K562 (cell line): Measurements from ENCODE around the gene GCSAM. TPM values are rescaled to one million over a fixed set of nuclear protein-coding genes. Genes with fewer than 3 reads are reported as not detected.

Source experiments
- ATAC-seq: fragments of 200-7000 bp; cut with Tn5 transposase; 3 replicates; pipeline ENCODE4 v1.9.1; 2020; ENCODE audit warnings: moderate library complexity
- BruUV-seq: library from RNA; stranded (reverse); fragments of 400-500 nt; replicated peaks from 2 replicates; lab custom pipeline; 2021; lab: Mats Ljungman, UMichigan
- CTCF ChIA-PET: fragments of 300-600 bp; formaldehyde crosslinking; extraction: SDS; loops from one replicate; lab custom pipeline; 2021; ENCODE audit warnings: low intra/inter-chr PET ratio; lab: Yijun Ruan, JAX
- POLR2A ChIA-PET: fragments of 300-600, 350-650 bp; sonication (Branson Sonifier 250); formaldehyde crosslinking; extraction: SDS; loops from one replicate; lab custom pipeline; 2021; ENCODE audit warnings: antibody characterized with exemption, inconsistent platforms; lab: Yijun Ruan, JAX
- DNase-seq, 4 experiments: peaks; one replicate each; pipeline versions ENCODE4 v3.0.0 to v3.0.0-alpha.2; 2011 to 2018; ENCODE audit warnings: low spot score in 3 of 4, mixed read lengths in 3 of 4; ENCODE audit errors: extremely low read depth in 1 of 4
- FAIRE-seq: peaks from 2 replicates; lab custom pipeline; 2011; peaks lifted over from hg19 to GRCh38; lab: Jason Lieb, UNC
- H2AFZ ChIP-seq: 2 replicates; pipeline ENCODE4 v1.6.0; 2011; ENCODE audit warnings: low read depth, low read length, control low read depth, inconsistent platforms
- H3K27ac ChIP-seq: fragments of 200-600 bp; 3 replicates; pipeline ENCODE4 v1.8.0; 2011; ENCODE audit warnings: low read depth, mild to moderate bottlenecking, control low read depth, inconsistent platforms, low read length, moderate library complexity, mixed read lengths; ENCODE audit errors: extremely low read depth
- H3K27me3 ChIP-seq, 2 experiments: fragments of 300-600 bp in 1 of 2; 2 replicates in 1 of 2; 3 replicates in 1 of 2; pipeline versions ENCODE4 v1.6.0 to v1.8.0; 2011; ENCODE audit warnings: inconsistent platforms in 2 of 2, low read length in 2 of 2, mild to moderate bottlenecking in 1 of 2, mixed read lengths in 1 of 2, moderate library complexity in 1 of 2; ENCODE audit not compliant: control insufficient read depth in 2 of 2, insufficient read depth in 2 of 2
- H3K36me3 ChIP-seq: fragments of 300-600 bp; 3 replicates; pipeline ENCODE4 v1.8.0; 2011; ENCODE audit warnings: mild to moderate bottlenecking, low read length, inconsistent platforms; ENCODE audit not compliant: control insufficient read depth, insufficient read depth
- H3K4me1 ChIP-seq, 2 experiments: fragments of 200-600 bp in 1 of 2; replicated peaks in 1 of 2; 2 replicates in 1 of 2; 3 replicates in 1 of 2; pipeline versions ENCODE4 v1.5.1 to v1.8.0; 2011; ENCODE audit warnings: inconsistent platforms in 2 of 2, low read length in 2 of 2, mild to moderate bottlenecking in 1 of 2, mixed read lengths in 1 of 2, moderate library complexity in 1 of 2; ENCODE audit not compliant: control insufficient read depth in 2 of 2, insufficient read depth in 2 of 2
- H3K4me2 ChIP-seq: 2 replicates; pipeline ENCODE4 v1.6.1; 2011; ENCODE audit warnings: low read length, control low read depth, inconsistent platforms, mixed read lengths; ENCODE audit not compliant: insufficient read depth
- H3K4me3 ChIP-seq: fragments of 200-600 bp; sonication (generic), shearing (Covaris generic); 2 replicates; pipeline ENCODE4 v1.5.1; 2016; ENCODE audit warnings: control low read depth, inconsistent platforms
- H3K79me2 ChIP-seq: fragments of 200-600 bp; 3 replicates; pipeline ENCODE4 v1.8.0; 2011; ENCODE audit warnings: low read length, inconsistent platforms; ENCODE audit not compliant: control insufficient read depth, insufficient read depth
- H3K9ac ChIP-seq, 2 experiments: 2 replicates each; pipeline versions ENCODE4 v1.6.0 to v1.6.1; 2011; ENCODE audit warnings: low read depth in 2 of 2, low read length in 2 of 2, control low read depth in 1 of 2, inconsistent platforms in 1 of 2, mild to moderate bottlenecking in 1 of 2, mixed read lengths in 1 of 2; ENCODE audit not compliant: insufficient read depth in 1 of 2
- H3K9me1 ChIP-seq: one replicate; pipeline ENCODE4 v1.6.0; 2011; ENCODE audit warnings: inconsistent platforms, mild to moderate bottlenecking, low read length, moderate library complexity; ENCODE audit not compliant: control insufficient read depth, insufficient read depth
- H3K9me3 ChIP-seq: replicated peaks from 2 replicates; pipeline ENCODE4 v1.5.1; 2011; ENCODE audit warnings: low read depth, low read length, inconsistent platforms; ENCODE audit not compliant: control insufficient read depth, insufficient read depth
- H4K20me1 ChIP-seq: replicated peaks from 2 replicates; pipeline ENCODE4 v1.6.1; 2011; ENCODE audit warnings: low read length, inconsistent platforms, mixed read lengths; ENCODE audit not compliant: control insufficient read depth, insufficient read depth
- HDAC8 ChIP-seq: fragments of 450-650 bp; IDR thresholded peaks from 2 replicates; pipeline ENCODE4 v1.6.1; 2016; ENCODE audit warnings: mild to moderate bottlenecking, missing genetic modification characterization, moderate library complexity, missing compliant biosample characterization
- HNRNPLL ChIP-seq: fragments of 200-400 bp; formaldehyde crosslinking; IDR thresholded peaks from 2 replicates; pipeline ENCODE4 v1.6.1; 2017; ENCODE audit warnings: low read length, low read depth, mild to moderate bottlenecking; ENCODE audit not compliant: poor library complexity, severe bottlenecking
- NELFE ChIP-seq: IDR thresholded peaks from 2 replicates; pipeline ENCODE4 v1.6.1; 2011; ENCODE audit warnings: mild to moderate bottlenecking; ENCODE audit not compliant: insufficient read depth, insufficient read length
- SPI1 ChIP-seq: IDR thresholded peaks from 2 replicates; pipeline ENCODE4 v1.6.1; 2011; ENCODE audit warnings: low read depth, low read length, control low read depth, borderline replicate concordance
- TFAM ChIP-seq: fragments of 250-450 bp; sonication (Bioruptor Pico); conservative IDR thresholded peaks from 2 replicates; pipeline ENCODE4 v1.5.0; 2021; ENCODE audit warnings: mild to moderate bottlenecking, moderate library complexity
- TFE3 ChIP-seq: fragments of 450-650 bp; formaldehyde crosslinking; IDR thresholded peaks from 2 replicates; pipeline ENCODE4 v1.4.0; 2020; ENCODE audit warnings: mild to moderate bottlenecking, mixed read lengths
- ZC3H4 ChIP-seq: sonication (generic); formaldehyde crosslinking; IDR thresholded peaks from 2 replicates; pipeline ENCODE4 v1.9.0; 2021; ENCODE audit warnings: missing genetic modification reagents, borderline replicate concordance
- ZNF518B ChIP-seq: fragments of 250-450 bp; sonication (Bioruptor Pico); IDR thresholded peaks from 2 replicates; pipeline ENCODE4 v1.5.0; 2021; ENCODE audit warnings: mild to moderate bottlenecking, moderate library complexity
- WGBS: fragments of 100-300 bp; shearing (Covaris generic); methylation state at CpG from one replicate; pipeline ENCODE4 v1.1.6; 2016; ENCODE audit warnings: low coverage, mixed read lengths; ENCODE audit not compliant: insufficient coverage; ENCODE audit errors: missing lambda C conversion rate; 5-methylcytosine and 5-hydroxymethylcytosine counted together
- in situ Hi-C: fragments of 300-500 bp; cut with MboI; formaldehyde crosslinking; loops from 4 replicates; pipeline ENCODE4 v1.15.0; 2018; ENCODE audit warnings: inconsistent platforms, mixed read lengths
- intact Hi-C: fragments of 100-400 bp; cut with micrococcal nuclease; formaldehyde crosslinking; loops from 2 replicates; pipeline ENCODE4 v1.14.2; 2022
- polyA plus RNA-seq, 8 experiments: library from polyadenylated mRNA; depleted of rRNA in 4 of 8; stranded (reverse) in 5 of 8; unstranded in 3 of 8; fragments of >200 nt; fragmentation: Nextera tagmentation in 2 of 8; fragmentation: Illumina TruSeq in 1 of 8; extraction: Ambion mirVana in 2 of 8; extraction: Trizol in 1 of 8; gene quantifications; 2 replicates each; pipeline versions ENCODE4 v1.2.1 to v1.2.3, GENCODE V29; 2011 to 2014; ENCODE audit warnings: inconsistent platforms in 1 of 8, missing spikeins in 1 of 8
- total RNA-seq, 7 experiments: library from RNA; depleted of rRNA in 6 of 7; stranded (reverse); fragments of >200 nt in 6 of 7; fragmentation: Illumina TruSeq in 2 of 7; extraction: Trizol in 2 of 7; gene quantifications; 2 replicates each; pipeline versions ENCODE4 v1.2.1 to v1.2.3, GENCODE V29; 2011 to 2021; ENCODE audit warnings: low replicate concordance in 1 of 7
- TF ChIP-seq, protein P1 (sequence below): fragments of 200-800 bp; sonication (Bioruptor generic); IDR thresholded peaks from 2 replicates; pipeline ENCODE4 v1.6.1; 2017; ENCODE audit warnings: missing genetic modification characterization, missing compliant biosample characterization

GCSAM gene
- total and polyA plus RNA-seq, 9 of the 15 experiments (the other 6 are each of a cell fraction or from before 2014, with no cell fraction given) = 0.10 TPM; not detected in 8

DNA sequence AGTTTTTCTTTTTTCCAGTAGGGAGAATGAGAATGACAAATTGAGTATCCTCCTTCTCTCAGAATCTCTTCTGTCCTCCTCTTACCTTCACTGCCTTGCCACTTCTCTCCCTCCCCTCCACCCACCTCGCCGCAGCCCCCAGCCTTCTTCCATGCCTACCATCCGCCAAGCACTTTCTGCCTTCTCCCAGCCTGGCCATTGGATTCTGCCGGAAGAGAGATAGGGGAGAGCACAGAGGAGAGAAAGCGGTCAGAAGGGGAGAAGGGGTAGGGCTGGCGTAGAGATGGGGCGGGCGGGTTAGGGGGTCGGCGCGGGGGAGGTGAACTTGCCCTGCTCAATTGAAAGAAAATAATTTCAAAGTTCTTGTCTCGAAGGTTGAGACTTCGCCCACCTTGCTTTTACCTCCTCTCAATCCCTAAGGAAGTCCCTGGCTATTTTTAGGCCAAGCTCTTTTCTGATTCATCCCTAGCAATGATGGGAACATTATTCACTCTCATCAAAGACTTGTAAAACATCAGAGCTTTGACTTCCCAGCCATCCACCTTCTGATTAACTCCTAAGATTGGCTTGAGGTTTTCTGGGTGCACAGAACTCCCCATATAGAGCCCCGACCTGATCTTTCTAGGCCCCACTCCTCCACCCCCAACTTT, 46.0 kb downstream of the GCSAM start:
- in situ Hi-C loops = no loop called here
- Histone ChIP-seq H3K4me3 (peak overlapping the region; percentile 45), H3K9me3 (no peaks in the 10 kb centered on the region), H3K36me3 (no peaks in the 10 kb centered on the region), H3K4me1 (peaks cover 5 to 13% of the 10 kb centered on the region in 2 experiments; a peak in 4 of 5 replicates), H3K9me1 (no peaks in the 10 kb centered on the region), H2AFZ (peak overlapping the region; percentile 96), H3K27ac (peak overlapping the region; percentile 65; the same call in 2 of the 3 replicates), H3K79me2 (no peaks in the 10 kb centered on the region), H3K27me3 (no peaks in the 10 kb centered on the region)
- no peak for FAIRE-seq
- intact Hi-C loops = no loop called here
- POLR2A ChIA-PET = interaction anchor here (0.7 kb wide), 1 partner anchor 168 kb away, joined by 3 read pairs; no protein-coding TSS in a partner anchor
- CTCF ChIA-PET = no interaction called here
- TF ChIP-seq NELFE (no peak), HDAC8 (tag) (no peak), HNRNPLL (no peak), ZC3H4 (CRISPR knock-in tag) (no peak), SPI1 (no peak), TFE3 (CRISPR knock-in tag) (no peak), ZNF518B (CRISPR knock-in tag) (no peak), TFAM (no peak)
- TF ChIP-seq, protein P1, sequence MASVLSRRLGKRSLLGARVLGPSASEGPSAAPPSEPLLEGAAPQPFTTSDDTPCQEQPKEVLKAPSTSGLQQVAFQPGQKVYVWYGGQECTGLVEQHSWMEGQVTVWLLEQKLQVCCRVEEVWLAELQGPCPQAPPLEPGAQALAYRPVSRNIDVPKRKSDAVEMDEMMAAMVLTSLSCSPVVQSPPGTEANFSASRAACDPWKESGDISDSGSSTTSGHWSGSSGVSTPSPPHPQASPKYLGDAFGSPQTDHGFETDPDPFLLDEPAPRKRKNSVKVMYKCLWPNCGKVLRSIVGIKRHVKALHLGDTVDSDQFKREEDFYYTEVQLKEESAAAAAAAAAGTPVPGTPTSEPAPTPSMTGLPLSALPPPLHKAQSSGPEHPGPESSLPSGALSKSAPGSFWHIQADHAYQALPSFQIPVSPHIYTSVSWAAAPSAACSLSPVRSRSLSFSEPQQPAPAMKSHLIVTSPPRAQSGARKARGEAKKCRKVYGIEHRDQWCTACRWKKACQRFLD = no peak
- TF ChIP-seq, all 486 proteins: peak for 0
- H3K9ac ChIP-seq = peak overlapping the region; percentile 69 to 93
- H3K4me2 ChIP-seq = peak overlapping the region; percentile 73
- peak in 2 of 4 experiments; percentile 8 for DNase-seq
- BruUV-seq = no TSS peak
- ATAC-seq = peak; percentile 19; the same call in 2 of the 3 replicates
- H4K20me1 ChIP-seq = no peaks in the 10 kb centered on the region
- WGBS = 18% methylated on average over 1 of the region's 14 CpGs
